Measurements from ENCODE around the gene LBHD2.

LBHD2 gene

GRCh38 chr14:103128631-103129300, 44.8 kb downstream of the LBHD2 start:
- FAIRE-seq (peak; percentile 23), DNase-seq (ENCODE audit: insufficient read length, low spot score) (peak; percentile 92)
- no peak for TF ChIP-seq POLR2A (IDR thresholded peaks at IDR 0.05; ENCODE audit: low read depth, low read length)

GRCh38 chr14:103129301-103130016, 45.4 kb downstream of the LBHD2 start:
- TF ChIP-seq POLR2A (IDR thresholded peaks at IDR 0.05; ENCODE audit: low read depth, low read length): no peak
- FAIRE-seq (no peak), DNase-seq (ENCODE audit: insufficient read length, low spot score) (peak; percentile 74)

- FAIRE-seq: no peak
- TF ChIP-seq POLR2A (IDR thresholded peaks at IDR 0.05; ENCODE audit: low read depth, low read length): no peak
- no peak for DNase-seq (ENCODE audit: insufficient read length, low spot score)
These were observed 46.2 kb downstream of the LBHD2 start for GRCh38 chr14:103130017-103130764.

GRCh38 chr14:103130965-103131364, 47.0 kb downstream of the LBHD2 start:
- peak; percentile 70 for DNase-seq (ENCODE audit: insufficient read length, low spot score)
- TF ChIP-seq POLR2A (IDR thresholded peaks at IDR 0.05; ENCODE audit: low read depth, low read length): no peak
- FAIRE-seq: no peak

DNA sequence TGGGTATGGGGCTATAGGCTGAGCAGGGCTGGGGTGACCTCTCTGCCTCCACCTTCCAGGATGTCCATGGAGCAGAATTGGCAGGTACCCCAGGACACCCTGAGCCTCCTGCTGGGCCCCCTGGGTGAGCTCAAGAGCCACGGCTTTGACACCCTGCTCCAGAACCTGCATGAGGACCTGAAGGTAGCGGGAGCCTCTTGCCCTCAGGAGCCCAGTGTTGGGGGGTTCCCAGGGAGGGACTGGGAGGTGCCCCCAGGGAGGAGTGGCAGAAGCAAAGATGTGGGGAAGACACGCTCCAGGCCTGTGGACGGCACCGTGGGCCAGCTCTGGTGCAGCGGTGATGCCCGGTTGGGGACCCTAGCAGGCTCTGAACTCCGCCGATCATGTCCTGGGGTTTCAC, 47.6 kb downstream of the LBHD2 start:
- DNase-seq (ENCODE audit: insufficient read length, low spot score): no peak
- FAIRE-seq: no peak
- TF ChIP-seq POLR2A (IDR thresholded peaks at IDR 0.05; ENCODE audit: low read depth, low read length): no peak

GRCh38 chr14:103132381-103133209, 48.6 kb downstream of the LBHD2 start:
- FAIRE-seq: no peak
- no peak for TF ChIP-seq POLR2A (IDR thresholded peaks at IDR 0.05; ENCODE audit: low read depth, low read length)
- DNase-seq (ENCODE audit: insufficient read length, low spot score): no peak

GRCh38 chr14:103133210-103134140, 49.5 kb downstream of the LBHD2 start:
- DNase-seq (ENCODE audit: insufficient read length, low spot score) (no peak), FAIRE-seq (no peak)
- no peak for TF ChIP-seq POLR2A (IDR thresholded peaks at IDR 0.05; ENCODE audit: low read depth, low read length)

- DNase-seq (ENCODE audit: insufficient read length, low spot score): no peak
- no peak for TF ChIP-seq POLR2A (IDR thresholded peaks at IDR 0.05; ENCODE audit: low read depth, low read length)
- no peak for FAIRE-seq
These were observed 50.4 kb downstream of the LBHD2 start for GRCh38 chr14:103134405-103134804.

GRCh38 chr14:103134919-103135318, 50.9 kb downstream of the LBHD2 start:
- no peak for DNase-seq (ENCODE audit: insufficient read length, low spot score)
- no peak for FAIRE-seq
- TF ChIP-seq POLR2A (IDR thresholded peaks at IDR 0.05; ENCODE audit: low read depth, low read length): no peak

DNA sequence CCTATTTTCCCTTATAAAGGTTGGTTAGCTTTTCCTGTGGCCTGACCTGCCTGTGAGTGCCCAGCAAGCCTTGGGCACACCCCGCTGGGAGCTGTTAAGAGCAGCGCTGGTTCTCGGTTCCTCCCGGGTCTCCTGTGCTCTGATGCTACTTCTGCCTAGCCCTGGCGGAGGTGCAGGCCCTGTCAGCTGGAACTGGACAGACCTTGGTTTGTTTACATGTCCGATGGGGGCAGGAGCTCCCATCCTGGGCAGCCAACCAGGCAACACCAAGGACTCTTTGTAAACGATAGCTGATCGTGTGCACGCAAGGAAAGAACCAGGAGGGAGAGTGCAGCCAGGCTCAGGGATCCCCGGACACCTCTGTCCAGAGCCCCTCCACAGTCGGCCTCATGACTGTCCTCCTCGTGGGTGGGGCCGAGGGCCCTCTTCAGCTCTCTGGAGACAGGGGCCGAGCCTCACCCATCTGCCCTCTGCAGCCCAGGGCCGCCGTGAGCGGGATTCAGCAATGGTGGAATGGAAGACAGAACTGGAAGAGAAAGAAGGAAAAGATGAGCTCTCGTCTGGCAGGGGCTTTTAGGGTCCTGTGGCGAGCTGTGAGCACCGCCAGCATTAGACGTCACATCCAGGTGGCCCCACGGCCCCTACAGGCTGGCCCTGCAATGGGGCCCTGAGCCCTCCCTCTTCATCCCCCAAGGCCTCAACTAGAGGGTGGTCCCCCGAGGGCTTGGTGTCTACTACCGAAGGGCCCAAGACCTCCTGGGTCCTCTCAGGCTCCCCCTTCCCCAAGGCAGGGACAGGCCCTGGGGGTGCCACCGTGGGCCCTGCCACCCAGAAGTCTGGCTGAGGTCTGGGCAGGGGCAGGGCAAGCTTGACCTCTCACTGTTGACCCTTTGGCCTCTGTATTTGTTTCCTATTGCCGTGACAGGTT, 51.6 kb downstream of the LBHD2 start:
- TF ChIP-seq POLR2A (IDR thresholded peaks at IDR 0.05; ENCODE audit: low read depth, low read length): no peak
- DNase-seq (ENCODE audit: insufficient read length, low spot score): no peak
- FAIRE-seq: no peak

GRCh38 chr14:103136388-103137271, 52.6 kb downstream of the LBHD2 start:
- DNase-seq (ENCODE audit: insufficient read length, low spot score) (peak; percentile 98), FAIRE-seq (peak; percentile 87)
- TF ChIP-seq POLR2A (IDR thresholded peaks at IDR 0.05; ENCODE audit: low read depth, low read length): no peak
